GM12801 (cell line): ENCODE results near the gene CMSS1.

Experiments
- TF ChIP-seq, protein P1 (sequence below): IDR thresholded peaks from one replicate; pipeline ENCODE4 v1.5.1; 2011; ENCODE audit warnings: control low read depth; ENCODE audit not compliant: insufficient read length; ENCODE audit errors: extremely low read depth

Gene CMSS1

GRCh38 chr3:99823723-99824711 lies 6.4 kb downstream of the CMSS1 start:
- TF ChIP-seq, protein P1, sequence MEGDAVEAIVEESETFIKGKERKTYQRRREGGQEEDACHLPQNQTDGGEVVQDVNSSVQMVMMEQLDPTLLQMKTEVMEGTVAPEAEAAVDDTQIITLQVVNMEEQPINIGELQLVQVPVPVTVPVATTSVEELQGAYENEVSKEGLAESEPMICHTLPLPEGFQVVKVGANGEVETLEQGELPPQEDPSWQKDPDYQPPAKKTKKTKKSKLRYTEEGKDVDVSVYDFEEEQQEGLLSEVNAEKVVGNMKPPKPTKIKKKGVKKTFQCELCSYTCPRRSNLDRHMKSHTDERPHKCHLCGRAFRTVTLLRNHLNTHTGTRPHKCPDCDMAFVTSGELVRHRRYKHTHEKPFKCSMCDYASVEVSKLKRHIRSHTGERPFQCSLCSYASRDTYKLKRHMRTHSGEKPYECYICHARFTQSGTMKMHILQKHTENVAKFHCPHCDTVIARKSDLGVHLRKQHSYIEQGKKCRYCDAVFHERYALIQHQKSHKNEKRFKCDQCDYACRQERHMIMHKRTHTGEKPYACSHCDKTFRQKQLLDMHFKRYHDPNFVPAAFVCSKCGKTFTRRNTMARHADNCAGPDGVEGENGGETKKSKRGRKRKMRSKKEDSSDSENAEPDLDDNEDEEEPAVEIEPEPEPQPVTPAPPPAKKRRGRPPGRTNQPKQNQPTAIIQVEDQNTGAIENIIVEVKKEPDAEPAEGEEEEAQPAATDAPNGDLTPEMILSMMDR = no peak

GRCh38 chr3:99825004-99825640 lies 7.5 kb downstream of the CMSS1 start:
- TF ChIP-seq, protein P1 = no peak

GRCh38 chr3:99829844-99830243 lies 12.2 kb downstream of the CMSS1 start:
- TF ChIP-seq, protein P1 = no peak

DNA sequence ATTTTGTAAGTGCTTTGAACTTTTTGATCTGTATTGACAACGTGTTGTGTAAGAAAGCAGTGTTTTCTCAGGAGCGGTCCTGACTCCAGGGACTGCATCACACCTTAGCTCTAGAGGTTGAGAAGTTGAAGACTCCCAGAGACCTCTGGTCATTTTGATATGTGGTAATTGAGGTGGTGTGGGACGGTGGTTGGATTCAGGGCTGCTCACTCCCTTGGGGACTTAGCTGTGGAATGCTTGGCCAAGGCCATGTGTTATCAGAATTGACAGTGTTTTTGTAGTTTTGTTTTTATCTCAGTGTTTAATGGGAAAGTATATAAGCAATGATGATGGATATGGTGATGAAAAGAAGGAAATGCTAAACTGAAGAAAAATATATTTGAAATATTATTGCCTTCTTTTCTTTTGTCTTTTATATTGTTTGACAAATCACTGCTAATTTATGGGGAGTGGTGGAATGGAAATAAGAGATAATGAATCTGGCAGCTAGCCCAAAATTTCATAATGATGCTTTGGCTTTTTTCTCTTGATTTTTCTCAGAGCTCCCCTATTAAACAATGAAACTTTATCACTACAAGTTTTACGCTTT lies 16.0 kb downstream of the CMSS1 start:
- TF ChIP-seq, protein P1 = no peak

DNA sequence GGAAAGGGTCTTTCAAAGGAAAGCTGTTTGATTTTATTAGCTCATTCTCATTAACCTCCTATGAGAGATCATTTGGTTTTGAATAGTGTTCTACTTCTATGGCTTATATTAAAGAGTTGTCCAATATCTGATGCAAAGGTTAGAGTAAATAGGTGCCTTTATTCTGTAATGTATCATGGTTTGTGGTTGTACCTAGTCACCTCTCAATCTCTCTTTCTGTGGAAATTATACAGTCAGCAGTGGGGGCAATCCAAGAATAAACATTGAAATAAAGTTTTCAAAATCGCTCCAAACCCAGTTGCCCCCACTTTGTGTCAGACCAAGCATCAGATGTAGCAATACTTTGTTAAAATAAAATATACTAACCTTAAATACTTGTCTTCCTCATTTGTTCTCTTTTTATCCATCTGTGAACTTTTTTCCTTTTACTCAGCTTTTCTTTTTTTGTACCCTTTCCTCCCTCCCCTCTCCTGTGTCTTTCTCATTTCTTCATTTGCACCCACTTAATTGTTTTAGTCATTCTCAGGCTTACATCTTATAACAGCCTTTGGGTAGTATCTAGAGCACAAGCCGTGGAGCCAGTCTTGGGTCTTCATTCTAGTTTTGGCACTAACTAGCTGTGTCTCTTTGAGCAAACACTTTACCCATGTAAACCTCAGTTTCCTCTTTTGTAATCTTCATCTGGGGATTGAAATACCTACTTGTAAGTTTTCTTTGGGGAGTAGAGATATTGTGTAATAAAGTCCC lies 16.7 kb downstream of the CMSS1 start:
- TF ChIP-seq, protein P1 = no peak

DNA sequence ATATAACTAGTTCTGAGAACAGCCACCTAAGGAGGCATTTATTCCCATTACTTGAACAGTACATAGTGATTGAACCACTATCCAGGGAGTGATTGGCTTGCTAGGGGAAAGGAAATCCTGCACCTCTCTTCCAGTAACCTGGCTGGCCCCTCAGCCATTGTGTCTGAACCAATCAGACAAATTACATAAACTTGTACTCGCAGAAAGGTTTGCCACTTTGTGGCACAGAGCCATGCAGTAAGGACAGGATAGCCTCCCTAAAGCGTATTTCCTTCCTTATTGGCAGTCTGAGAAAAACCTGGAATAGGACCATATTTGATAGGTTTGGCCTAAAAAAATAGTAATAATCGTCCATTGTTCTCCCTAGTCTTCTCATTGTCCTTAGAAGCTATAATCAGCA lies 19.0 kb downstream of the CMSS1 start:
- TF ChIP-seq, protein P1 = no peak
